Nephron (organoid): ENCODE data around the gene GPR148.
"Not testable (repeated sequence)": the region's sequence is repeated elsewhere in the genome, so short reads cannot be mapped to it uniquely, and the experiment has no call there.

Experiments
- H3K27ac Mint-ChIP-seq, 3 experiments: 2 replicates each; pipeline ENCODE4 v1.8.0; 2020; ENCODE audit warnings: mixed read lengths in 3 of 3, mild to moderate bottlenecking in 2 of 3, moderate library complexity in 1 of 3
- H3K27me3 Mint-ChIP-seq: 2 replicates; pipeline ENCODE4 v1.8.0; 2021; ENCODE audit warnings: low read depth, mild to moderate bottlenecking, moderate library complexity, mixed read lengths
- H3K36me3 Mint-ChIP-seq: 2 replicates; pipeline ENCODE4 v1.8.0; 2020; ENCODE audit warnings: low read depth, mixed read lengths
- H3K4me1 Mint-ChIP-seq: 2 replicates; pipeline ENCODE4 v1.8.0; 2020; ENCODE audit warnings: mixed read lengths
- H3K4me3 Mint-ChIP-seq, 3 experiments: 2 replicates each; pipeline ENCODE4 v1.8.0; 2020; ENCODE audit warnings: mild to moderate bottlenecking in 3 of 3, mixed read lengths in 3 of 3, moderate library complexity in 2 of 3
- H3K9me3 Mint-ChIP-seq: 2 replicates; pipeline ENCODE4 v1.8.0; 2020; ENCODE audit warnings: mixed read lengths
- TF ChIP-seq, protein P1 (sequence below), 3 experiments: fragments of 200-600 bp; sonication (generic); IDR thresholded peaks; one replicate each; pipeline ENCODE4 v1.5.0; 2021; ENCODE audit warnings: antibody characterized with exemption in 3 of 3; ENCODE audit not compliant: unreplicated experiment in 3 of 3

The GPR148 gene

DNA sequence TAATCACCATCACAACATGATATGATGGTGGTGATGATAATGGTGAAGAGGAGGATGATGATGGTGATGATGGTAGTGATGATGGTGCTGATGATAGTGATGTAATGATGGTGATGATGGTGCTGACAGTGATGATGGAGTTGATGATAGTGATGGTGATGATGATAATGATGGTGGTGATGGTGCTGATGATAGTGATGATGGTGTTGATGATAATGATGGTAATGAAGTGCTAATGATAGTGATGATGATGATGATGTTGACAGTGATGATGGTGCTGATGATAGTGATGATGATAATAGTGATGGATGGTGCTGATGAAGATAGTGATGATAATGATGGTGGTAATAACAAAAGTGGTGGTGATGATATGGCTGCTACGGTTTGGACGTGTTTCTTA is 4.4 kb upstream of the GPR148 start:
- no peaks in the 10 kb centered on the region for H3K36me3 Mint-ChIP-seq
- no peaks in the 10 kb centered on the region for H3K4me1 Mint-ChIP-seq
- no peak overlapping the region for H3K4me3 Mint-ChIP-seq
- TF ChIP-seq, protein P1, sequence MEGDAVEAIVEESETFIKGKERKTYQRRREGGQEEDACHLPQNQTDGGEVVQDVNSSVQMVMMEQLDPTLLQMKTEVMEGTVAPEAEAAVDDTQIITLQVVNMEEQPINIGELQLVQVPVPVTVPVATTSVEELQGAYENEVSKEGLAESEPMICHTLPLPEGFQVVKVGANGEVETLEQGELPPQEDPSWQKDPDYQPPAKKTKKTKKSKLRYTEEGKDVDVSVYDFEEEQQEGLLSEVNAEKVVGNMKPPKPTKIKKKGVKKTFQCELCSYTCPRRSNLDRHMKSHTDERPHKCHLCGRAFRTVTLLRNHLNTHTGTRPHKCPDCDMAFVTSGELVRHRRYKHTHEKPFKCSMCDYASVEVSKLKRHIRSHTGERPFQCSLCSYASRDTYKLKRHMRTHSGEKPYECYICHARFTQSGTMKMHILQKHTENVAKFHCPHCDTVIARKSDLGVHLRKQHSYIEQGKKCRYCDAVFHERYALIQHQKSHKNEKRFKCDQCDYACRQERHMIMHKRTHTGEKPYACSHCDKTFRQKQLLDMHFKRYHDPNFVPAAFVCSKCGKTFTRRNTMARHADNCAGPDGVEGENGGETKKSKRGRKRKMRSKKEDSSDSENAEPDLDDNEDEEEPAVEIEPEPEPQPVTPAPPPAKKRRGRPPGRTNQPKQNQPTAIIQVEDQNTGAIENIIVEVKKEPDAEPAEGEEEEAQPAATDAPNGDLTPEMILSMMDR (IDR thresholded peaks at IDR 0.05; ENCODE audit: unreplicated experiment in 3 of 3), result no peak
- no peak overlapping the region for H3K27ac Mint-ChIP-seq
- peaks cover 10% of the 10 kb centered on the region for H3K9me3 Mint-ChIP-seq
- peaks cover 11% of the 10 kb centered on the region for H3K27me3 Mint-ChIP-seq

DNA sequence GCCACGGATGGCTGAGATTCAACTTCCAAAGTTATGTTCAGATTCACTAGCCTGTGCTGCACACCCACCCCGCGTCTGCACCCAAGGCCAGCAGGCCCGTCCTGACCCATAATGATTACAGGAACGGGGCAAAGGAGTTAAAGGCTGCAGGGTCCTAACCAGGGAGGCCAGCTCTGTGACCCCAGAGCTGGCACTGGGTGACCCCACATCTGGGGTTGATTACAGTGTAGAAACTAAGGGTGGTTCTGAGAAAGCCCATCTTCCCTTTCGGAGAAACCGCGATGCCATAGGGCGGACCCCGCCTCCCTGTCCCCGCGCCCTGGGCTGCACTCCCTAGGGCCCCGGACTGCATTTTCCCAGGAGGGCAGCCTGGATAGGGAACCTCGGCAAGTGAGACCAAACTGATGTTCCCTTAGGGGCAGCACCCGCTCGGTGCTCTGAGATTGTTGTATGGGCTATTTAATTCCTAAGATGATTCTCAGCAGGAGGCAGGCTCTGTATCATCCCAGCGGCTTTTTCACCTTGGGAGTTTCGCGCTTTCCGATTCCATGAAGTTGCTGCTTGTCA is 2.2 kb upstream of the GPR148 start:
- peaks cover 19% of the 10 kb centered on the region for H3K27me3 Mint-ChIP-seq
- peak overlapping the region; percentile 78 to 81 (median 81) for H3K4me3 Mint-ChIP-seq
- peaks cover 9% of the 10 kb centered on the region for H3K9me3 Mint-ChIP-seq
- no peaks in the 10 kb centered on the region for H3K4me1 Mint-ChIP-seq
- no peak overlapping the region for H3K27ac Mint-ChIP-seq
- TF ChIP-seq, protein P1 (IDR thresholded peaks at IDR 0.05; ENCODE audit: unreplicated experiment in 3 of 3), result no peak
- no peaks in the 10 kb centered on the region for H3K36me3 Mint-ChIP-seq

DNA sequence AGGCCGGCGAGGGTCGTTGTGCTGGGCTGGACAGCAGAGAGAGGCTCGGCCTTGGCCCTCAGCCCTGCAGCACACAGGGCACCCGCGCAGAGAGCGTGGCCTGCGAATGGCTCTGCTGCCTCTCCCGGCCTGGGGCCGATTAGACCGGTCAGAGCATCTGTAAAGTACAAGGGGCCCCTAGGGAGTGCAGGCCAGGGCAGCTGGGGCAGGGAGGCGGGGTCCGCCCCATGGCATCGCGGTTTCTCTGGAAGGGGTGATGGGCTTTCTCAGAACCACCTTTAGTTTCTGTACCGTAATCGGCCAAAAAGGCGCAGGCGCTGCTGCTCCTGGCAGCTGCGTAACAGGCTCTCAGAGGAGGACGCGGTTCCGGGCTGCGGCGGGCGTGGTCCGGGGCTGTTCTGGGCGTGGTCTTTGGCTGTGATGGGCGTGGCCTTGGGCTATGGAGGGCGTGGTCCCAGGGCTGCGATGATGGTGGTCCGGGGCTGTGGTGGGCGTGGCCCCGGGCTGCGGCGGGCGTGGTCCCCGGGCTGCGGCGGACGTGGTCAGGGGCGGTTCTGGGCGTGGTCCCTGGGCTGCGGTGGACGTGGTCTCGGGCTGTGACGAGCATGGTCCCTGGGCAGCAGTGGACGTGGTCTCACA is 1.5 kb upstream of the GPR148 start:
- Mint-ChIP-seq H3K27me3 (peaks cover 23% of the 10 kb centered on the region), H3K4me3 (peak overlapping the region; percentile 78 to 81 (median 81)), H3K9me3 (peaks cover 3% of the 10 kb centered on the region), H3K27ac (peak overlapping the region in 1 of 3 experiments; percentile 56), H3K4me1 (no peaks in the 10 kb centered on the region), H3K36me3 (no peaks in the 10 kb centered on the region)
- TF ChIP-seq, protein P1 (IDR thresholded peaks at IDR 0.05; ENCODE audit: unreplicated experiment in 3 of 3), result no peak

DNA sequence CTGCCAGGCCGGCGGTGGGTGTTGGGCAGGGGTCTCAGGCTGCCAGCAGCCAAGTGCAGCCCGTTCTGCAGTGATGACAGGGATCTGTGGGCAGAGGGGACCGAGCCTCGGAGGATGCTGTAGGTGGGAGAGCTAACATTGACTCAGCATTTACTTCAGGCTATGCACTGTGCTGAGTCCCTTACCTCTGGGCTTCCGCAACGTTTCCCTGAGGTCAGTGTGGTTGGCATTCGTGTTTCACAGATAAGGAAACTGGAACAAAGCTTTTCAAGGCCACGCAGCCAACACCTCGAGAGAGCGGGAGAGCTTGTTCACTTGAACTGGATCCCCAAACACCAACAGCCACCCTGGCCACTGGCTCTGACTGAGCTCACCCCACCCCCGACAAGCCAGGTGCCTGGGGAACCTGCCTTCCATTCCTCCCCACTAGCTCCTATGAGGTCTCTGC is 839 bp upstream of the GPR148 start:
- peak overlapping the region; percentile 61 to 81 (median 78) for H3K4me3 Mint-ChIP-seq

DNA sequence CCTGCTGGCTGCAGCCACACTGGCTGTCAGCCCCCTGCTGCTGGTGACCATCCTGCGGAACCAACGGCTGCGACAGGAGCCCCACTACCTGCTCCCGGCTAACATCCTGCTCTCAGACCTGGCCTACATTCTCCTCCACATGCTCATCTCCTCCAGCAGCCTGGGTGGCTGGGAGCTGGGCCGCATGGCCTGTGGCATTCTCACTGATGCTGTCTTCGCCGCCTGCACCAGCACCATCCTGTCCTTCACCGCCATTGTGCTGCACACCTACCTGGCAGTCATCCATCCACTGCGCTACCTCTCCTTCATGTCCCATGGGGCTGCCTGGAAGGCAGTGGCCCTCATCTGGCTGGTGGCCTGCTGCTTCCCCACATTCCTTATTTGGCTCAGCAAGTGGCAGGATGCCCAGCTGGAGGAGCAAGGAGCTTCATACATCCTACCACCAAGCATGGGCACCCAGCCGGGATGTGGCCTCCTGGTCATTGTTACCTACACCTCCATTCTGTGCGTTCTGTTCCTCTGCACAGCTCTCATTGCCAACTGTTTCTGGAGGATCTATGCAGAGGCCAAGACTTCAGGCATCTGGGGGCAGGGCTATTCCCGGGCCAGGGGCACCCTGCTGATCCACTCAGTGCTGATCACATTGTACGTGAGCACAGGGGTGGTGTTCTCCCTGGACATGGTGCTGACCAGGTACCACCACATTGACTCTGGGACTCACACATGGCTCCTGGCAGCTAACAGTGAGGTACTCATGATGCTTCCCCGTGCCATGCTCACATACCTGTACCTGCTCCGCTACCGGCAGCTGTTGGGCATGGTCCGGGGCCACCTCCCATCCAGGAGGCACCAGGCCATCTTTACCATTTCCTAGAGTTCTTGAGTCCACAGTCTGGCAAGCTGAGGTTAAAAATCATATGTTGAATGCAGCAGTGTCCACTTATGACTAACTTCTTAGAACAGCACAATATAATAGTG is 741 bp downstream of the GPR148 start:
- H3K4me1 Mint-ChIP-seq, result no peaks in the 10 kb centered on the region
- no peaks in the 10 kb centered on the region for H3K36me3 Mint-ChIP-seq
- peaks cover 27% of the 10 kb centered on the region for H3K27me3 Mint-ChIP-seq
- H3K4me3 Mint-ChIP-seq, result peak overlapping the region in 2 of 3 experiments; percentile 26 to 35
- no peak overlapping the region for H3K27ac Mint-ChIP-seq
- H3K9me3 Mint-ChIP-seq, result no peaks in the 10 kb centered on the region
- TF ChIP-seq, protein P1 (IDR thresholded peaks at IDR 0.05; ENCODE audit: unreplicated experiment in 3 of 3), result no peak

More for the DNA sequence above, 839 bp upstream of the GPR148 start:
- no peaks in the 10 kb centered on the region for H3K36me3 Mint-ChIP-seq
- no peaks in the 10 kb centered on the region for H3K9me3 Mint-ChIP-seq
- H3K27ac Mint-ChIP-seq, result no peak overlapping the region
- H3K27me3 Mint-ChIP-seq, result peaks cover 23% of the 10 kb centered on the region
- TF ChIP-seq, protein P1 (IDR thresholded peaks at IDR 0.05; ENCODE audit: unreplicated experiment in 3 of 3), result no peak
- no peaks in the 10 kb centered on the region for H3K4me1 Mint-ChIP-seq

DNA sequence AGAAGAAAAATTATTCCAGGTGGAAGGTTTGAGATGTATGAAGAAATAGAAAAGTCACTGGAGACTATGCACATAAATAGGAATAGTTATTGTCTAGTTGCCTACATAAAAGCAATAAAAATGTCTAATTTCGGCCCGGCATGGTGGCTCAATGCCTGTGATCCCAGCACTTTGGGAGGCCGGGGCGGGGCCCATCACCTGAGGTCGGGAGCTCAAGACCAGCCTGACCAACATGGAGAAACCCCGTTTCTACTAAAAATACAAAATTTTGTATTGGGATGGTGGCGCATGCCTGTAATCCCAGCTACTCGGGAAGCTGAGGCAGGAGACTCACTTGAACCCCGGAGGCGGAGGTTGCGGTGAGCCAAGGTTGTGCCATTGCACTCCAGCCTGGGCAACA is 3.4 kb downstream of the GPR148 start:
- not testable (repeated sequence) for H3K9me3 Mint-ChIP-seq, H3K4me3 Mint-ChIP-seq, H3K36me3 Mint-ChIP-seq, H3K4me1 Mint-ChIP-seq, H3K27ac Mint-ChIP-seq
- H3K27me3 Mint-ChIP-seq, result peaks cover 27% of the 10 kb centered on the region
